HG02763 (cell line): ENCODE results near the gene LAMA2.

ENCODE experiments used
- ATAC-seq: cut with Tn5 transposase; IDR thresholded peaks from one replicate; pipeline ENCODE4 v1.9.1; 2021; ENCODE audit warnings: mild to moderate bottlenecking, moderate library complexity; ENCODE audit not compliant: unreplicated experiment

LAMA2 gene

DNA sequence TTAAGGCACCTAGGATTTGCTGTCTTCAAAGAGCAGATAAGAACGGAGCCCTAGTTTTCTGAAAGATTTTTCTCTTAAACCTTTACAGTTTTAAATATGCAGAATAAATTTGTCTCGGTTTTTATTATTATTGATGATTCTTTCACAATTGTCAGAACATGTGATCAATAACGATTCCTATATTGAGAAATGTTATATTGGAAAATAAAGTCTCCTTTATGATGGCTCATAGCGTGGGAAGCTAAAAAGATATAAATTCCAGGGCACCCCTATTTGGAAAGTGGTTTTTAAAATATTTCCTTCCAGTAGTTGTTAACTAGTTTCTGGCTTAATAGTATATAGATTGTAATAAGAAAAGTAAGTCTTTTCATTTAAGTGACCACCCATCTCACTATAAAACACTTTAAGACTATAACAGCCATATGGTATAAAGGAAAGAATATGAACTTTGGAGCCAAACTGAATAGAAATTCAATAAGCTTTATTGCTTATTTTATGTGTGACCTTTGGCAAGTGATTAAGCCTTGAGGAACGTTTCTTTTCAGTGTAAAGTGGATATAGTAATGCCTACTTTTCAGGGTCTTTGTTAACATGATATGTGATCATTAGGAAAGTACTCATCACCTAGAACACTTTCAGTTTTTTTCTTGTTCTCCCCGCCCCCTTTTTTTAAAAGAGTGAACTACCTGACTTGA lies 369.6 kb downstream of the LAMA2 start:
- ATAC-seq, result no peak

DNA sequence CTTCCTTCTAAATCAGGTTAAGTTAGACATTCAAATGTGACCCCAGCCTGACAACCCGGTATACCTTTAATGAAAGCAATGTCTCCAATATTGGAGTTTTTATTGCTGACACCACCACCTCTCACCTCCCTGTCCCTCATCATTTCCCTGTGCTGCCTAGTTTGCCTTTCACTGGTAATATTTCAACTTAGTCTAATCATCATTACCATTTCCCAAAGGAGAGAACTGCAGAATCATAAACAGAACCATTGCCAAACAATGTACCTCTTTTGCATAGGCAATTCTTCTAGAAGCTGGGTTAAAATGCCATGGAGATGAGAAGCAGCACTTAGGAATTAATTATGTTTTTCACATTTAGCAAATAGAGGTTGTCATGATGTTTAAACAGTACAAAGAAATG lies 370.3 kb downstream of the LAMA2 start:
- ATAC-seq, result no peak

DNA sequence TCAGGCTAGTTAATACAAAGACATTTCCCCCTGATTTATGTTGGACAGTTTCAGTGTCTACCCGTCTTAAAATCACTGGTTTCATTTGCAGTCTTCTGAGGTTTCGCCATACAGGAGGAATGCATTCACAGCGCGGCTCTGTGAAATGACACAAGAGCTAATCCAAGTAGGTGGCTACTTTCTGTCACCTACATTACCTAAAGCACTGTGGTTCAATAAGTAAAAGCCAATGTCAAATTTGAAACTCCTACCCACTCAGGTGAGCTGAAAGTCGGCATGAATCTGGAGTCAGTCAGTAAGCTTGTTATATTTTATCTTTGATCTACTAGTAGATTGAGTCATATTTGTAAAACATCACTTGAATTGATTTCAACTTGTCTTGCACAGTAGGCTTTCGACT lies 370.8 kb downstream of the LAMA2 start:
- ATAC-seq, result no peak

DNA sequence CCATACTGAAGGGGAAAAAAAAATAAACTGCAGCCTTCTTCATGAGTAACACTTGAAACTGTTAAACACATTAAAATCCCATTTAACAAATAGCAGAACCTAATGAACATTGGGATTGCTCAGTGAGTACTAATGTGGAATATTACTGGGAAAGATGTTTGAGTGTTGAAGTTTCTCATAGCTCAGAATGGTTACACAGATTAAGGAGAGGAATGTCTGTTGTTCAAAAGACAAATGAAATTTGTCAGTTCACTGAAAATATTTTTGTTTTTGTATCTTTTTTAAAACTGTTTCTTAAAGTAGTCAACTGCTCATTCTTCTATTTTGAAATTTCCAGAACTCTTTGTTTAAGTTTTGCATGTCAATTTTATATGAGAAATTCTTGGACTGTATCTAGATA lies 374.3 kb downstream of the LAMA2 start:
- ATAC-seq, result no peak

DNA sequence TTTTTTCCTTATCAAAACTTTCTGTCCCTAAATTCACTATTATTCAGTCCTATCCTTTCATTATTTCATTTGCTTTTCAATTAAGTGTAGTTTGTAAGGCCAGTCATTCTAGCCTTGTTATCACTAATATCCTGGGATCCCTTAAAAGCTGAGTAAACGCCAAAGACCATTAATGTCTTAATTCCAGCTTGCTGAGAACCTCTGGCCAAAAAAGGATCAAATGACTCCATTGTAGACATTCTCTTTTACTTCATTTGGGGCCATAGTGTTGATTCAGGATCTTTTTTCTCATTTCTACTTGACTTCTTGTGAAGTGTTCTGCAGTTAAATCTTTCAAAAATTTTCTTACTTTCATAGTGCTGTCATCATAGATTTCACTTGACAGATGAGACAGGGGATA lies 379.7 kb downstream of the LAMA2 start:
- no peak for ATAC-seq

DNA sequence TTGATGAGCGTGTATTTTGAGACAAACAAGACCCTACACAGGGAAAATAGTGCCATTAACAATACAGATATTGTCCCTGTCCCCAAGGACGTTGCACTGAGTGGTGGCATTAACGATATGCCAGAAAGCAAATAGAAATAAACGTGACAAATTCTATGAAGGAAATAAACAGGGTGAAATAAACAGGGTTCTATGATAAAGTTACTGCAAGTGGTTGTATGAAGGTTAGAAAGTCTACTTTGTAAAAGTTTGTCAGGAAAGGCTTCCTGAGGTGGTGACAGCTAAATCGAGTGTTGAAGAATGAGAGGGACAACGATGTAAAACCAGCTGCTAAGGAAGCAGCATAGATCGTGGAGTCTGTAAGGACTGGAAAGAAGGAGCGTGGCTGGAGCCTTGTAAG lies 380.2 kb downstream of the LAMA2 start:
- no peak for ATAC-seq

DNA sequence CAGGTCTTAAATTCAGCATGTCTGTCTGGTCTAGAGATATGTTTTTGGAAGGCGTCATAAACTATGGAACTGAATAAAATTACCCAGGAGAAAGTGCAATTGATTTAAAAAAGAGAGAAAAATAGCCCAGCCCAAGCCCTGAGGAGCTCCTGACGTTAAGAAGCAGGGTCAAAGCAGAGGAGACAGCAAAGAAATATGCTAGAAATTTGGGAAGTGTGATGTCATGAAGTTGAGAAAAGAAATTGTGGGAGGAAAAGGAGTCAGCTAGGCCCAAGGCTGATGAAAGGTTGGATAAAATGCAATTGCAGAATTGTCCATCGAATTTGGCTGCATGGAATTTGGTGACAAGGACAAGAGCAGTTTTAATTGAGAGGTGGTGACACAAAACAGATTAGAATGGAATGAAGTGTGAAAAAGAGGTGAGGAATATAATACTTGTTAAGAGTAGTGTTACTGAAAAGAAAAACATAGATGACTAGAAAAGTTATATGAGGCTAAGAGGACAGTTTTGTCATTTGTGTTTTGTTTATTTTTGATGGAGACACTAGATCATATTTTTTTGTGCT lies 381.6 kb downstream of the LAMA2 start:
- no peak for ATAC-seq

DNA sequence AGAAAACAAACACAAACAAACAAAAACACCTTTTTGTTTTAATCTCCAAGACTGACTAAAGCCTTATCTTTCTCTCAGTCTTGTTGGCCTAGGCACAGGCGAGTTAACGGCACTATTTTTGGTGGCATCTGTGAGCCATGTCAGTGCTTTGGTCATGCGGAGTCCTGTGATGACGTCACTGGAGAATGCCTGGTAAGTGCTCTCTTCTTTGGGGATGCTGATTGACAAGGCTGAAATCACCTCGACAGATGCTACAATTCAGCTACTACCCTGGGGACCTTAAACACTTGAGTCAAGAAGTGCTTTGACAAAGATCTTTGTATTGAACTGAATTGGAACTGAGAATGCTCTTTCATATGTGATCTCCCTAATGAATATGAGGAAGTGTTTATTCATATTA lies 384.1 kb downstream of the LAMA2 start:
- no peak for ATAC-seq

DNA sequence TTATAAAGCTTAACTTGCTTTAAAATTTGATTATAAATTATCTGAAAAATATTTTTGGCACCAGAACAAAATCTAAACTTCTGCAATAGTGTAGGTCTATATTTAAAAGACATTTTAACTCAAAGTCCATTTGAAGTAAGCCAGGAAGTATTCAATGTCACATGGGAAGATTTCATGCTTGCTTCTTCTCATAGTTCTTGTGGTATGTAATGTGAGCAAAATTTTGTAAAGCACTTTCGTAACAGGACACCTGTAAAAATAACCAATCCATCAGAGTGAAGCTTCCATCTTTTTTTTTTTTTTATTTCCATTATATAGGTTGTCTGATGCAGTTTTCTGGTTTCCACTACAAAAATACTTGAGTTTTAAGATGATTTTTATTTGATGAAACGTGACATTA lies 386.1 kb downstream of the LAMA2 start:
- no peak for ATAC-seq

DNA sequence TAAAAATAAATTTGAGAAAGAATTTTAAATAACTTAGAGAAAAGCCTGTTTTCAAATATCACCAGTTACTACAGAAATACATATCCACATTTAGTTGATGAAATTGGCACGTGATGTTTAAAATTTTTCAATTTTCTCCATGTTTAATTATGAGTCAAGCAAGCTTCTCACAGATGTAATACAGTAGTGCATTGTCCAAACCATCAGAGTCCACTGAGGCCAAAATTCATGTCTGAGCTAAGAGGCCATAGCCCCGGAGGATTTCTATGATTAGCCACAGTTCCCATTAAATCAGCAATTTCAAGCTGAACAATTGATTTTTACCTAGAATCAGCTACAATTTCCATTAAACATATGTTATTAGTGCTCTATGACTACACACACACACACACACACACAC lies 387.0 kb downstream of the LAMA2 start:
- ATAC-seq, result no peak

DNA sequence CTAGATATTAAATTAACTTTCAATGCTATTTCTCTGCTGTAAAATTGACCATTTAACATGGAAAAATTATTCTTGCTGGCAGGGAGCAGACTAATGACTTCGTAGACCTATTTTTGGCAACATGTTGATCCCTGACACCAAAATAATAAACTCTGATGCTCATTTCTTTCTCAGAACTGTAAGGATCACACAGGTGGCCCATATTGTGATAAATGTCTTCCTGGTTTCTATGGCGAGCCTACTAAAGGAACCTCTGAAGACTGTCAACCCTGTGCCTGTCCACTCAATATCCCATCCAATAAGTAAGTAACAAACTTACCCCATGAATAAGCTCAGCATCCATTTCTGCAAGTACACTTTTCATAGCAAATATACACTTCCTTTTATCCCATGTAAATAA lies 387.5 kb downstream of the LAMA2 start:
- ATAC-seq, result no peak

DNA sequence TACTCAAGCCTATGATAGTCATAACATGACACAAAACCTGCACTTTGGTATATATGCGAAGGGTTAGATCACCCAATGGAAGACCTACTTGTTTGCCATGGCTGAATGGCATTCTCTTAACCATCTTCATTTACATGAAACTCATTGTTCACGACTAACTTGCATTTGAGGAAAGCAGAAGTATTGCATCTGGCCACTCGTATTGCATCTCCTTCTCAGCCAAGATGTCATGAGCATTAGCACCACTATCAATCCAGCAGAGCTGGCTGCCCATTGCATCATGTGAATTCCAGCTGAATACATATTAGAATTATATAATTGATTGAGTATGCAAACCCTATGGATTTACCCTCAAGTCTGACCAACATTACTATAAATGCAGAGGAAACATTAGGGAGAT lies 390.2 kb downstream of the LAMA2 start:
- no peak for ATAC-seq

DNA sequence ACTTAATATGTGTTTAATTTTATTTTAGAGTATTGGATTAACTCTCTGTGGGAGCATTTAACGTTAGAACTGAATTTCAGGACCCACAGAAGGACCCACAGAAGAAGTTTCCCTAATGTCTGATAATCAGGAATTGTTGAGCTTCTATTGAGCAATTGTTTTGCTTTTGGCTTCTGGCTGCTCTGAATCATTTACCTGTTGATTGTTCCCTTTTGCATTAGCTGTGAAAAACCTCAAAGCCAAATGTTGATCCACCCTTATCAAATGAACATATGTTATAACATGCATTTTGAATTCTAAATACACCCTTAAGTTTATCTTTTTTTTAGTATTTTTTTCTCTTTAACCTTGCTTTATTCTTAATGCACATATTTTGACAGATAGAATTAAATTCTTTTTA lies 393.5 kb downstream of the LAMA2 start:
- ATAC-seq, result no peak

DNA sequence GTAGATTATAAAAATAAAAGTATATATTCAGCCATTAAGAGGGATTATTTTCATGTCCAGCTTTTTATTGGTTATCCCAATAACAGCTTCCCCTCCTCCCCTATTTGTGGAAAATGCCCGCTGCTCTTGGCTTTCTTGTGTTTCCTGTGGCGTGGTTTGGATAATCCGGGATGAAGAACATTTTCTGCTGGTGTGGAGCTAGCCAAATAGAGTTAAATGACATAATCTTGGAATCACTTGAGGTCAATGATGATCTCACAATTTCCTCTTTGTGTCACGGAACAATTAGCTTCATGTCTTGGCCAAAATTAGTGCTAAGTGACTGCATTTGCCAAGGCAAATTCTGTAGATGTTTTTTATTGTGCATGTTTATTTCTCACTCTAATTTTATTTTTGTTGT lies 394.0 kb downstream of the LAMA2 start:
- no peak for ATAC-seq

DNA sequence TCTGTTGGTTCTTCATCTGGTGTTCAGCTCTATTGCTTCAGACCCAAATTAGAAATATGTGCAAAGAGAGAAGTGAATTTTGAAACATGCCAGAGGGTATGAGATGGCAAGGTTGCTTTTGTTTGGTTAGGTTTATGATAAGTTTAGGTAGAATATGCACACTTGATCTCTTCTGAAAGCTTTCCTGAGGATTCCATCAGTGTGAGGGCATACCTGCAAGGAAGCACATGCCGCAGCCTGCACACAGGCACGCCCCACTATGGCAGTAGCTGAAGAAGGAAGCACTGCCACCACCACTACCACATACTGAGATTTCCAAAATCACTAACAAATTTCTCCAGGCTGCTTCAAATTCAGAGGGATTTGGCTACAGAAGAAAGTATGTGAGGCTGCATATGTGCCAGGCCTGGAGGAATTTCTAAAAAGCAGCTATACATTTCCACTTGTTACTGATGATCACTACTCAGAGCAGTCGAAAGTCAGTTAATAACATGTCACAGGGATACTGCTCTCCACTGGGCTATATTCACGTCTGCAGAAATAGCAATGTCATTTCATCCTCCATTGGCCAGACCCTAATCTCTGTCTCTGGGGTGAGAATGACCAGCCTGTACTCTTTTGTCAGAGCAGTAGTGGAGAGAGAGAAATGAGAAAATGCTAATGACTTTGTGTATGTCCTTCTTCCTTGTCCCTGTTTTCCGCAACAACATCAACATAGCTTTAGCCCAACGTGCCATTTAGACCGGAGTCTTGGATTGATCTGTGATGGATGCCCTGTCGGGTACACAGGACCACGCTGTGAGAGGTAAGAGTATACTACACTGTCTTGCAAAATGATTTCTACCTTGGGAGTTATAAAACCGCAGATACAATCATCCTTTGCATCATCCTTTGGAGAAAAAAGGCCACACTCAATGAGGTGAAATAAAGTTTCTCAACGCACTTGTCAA lies 396.7 kb downstream of the LAMA2 start:
- ATAC-seq, result no peak

DNA sequence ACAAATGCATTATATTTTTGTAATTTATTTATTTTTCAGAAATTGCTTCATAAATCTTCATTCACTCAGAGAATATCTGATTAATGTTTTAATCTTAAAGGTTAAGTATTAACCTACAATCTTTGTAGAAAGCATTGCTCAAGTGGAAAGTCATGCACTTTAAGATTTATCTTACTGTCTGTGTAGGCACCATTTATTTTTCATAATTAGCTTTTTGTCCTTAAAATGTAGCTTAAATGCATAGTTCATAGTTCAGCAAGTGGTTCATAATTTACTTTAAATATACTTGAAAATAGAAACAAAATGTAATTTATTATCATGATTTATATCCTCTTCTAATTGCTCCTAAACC lies 397.3 kb downstream of the LAMA2 start:
- ATAC-seq, result no peak

DNA sequence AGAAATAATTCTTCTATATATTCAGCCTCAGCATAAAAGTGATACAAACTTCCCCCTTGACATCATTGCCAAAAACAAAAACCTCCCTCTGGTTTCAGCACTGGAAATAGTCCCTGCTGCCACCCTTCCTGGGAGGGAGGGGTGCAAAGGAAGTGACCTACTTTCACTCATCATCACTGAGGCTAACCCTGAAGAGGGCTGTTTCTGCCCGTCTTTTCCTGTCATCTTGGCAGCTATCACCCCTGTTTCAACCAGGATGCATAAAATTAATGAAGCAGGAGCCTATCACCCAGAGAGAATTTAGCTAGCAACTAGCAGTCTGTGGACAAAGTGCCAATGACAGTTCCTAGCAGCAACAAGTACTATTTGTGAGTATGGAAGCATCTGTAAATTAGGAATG lies 397.8 kb downstream of the LAMA2 start:
- no peak for ATAC-seq

DNA sequence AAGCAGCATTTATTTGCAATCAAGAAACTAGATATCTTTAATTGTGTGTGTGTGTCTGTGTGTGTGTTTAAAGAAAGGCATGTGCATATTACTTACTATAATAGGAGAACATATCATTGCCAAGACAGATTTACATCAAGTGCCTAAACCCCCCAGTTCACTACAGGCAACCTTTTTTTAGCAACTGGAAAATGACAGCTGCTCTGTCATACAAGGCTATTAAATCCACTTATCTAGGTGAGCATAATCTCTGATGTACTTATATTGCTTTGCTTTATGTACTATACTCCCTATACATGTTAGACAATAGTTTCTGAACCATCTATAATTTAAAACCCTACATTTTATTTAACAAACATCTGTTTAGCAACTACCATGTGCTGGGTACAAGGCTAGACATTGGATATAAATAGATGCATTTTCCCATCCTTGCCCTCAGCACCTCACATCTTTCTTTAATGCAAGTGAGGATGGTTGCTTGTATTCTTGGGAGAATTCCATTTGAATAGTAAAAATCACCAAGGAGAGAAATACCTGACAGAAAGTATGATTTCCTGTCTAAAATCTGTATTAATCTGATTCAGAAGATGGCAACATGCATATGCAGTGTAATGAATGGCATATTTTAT lies 398.3 kb downstream of the LAMA2 start:
- no peak for ATAC-seq

DNA sequence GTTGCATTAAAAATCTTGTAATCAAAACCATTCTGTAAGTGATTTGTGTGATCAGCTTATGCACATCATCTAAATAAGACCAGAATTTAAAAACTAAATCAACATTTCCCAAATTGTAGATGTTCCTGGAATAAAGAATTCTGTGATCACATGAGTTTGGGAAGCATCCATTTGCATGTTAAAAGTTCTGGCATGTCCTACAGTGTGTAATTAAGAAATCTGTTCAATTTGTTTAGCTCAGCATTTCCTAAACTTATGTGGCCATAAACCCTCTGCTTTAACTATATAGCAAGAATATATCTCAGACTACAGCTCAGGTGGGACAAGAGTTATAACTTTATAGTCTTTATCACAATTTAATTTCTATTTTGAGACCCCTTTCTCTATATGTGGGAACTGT lies 399.1 kb downstream of the LAMA2 start:
- ATAC-seq, result no peak

DNA sequence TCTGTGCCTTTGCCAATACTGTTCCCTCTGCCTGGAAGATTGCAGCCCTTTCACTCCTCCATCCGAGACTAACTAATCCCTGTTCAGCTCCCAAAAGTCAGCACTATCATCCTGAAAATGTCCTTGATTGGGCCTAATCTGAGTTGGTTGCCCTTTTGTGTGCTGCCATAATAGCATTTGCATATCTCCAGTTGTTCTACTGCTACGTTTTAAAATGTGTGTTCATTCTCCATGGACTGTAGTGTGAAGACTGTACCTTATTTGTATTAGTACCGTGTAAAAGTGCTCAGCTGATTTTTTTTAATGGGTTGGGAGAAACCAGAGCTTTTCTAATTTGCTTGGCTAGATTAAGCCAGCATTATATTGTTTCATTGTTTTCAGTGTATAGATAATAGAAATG lies 401.3 kb downstream of the LAMA2 start:
- no peak for ATAC-seq

DNA sequence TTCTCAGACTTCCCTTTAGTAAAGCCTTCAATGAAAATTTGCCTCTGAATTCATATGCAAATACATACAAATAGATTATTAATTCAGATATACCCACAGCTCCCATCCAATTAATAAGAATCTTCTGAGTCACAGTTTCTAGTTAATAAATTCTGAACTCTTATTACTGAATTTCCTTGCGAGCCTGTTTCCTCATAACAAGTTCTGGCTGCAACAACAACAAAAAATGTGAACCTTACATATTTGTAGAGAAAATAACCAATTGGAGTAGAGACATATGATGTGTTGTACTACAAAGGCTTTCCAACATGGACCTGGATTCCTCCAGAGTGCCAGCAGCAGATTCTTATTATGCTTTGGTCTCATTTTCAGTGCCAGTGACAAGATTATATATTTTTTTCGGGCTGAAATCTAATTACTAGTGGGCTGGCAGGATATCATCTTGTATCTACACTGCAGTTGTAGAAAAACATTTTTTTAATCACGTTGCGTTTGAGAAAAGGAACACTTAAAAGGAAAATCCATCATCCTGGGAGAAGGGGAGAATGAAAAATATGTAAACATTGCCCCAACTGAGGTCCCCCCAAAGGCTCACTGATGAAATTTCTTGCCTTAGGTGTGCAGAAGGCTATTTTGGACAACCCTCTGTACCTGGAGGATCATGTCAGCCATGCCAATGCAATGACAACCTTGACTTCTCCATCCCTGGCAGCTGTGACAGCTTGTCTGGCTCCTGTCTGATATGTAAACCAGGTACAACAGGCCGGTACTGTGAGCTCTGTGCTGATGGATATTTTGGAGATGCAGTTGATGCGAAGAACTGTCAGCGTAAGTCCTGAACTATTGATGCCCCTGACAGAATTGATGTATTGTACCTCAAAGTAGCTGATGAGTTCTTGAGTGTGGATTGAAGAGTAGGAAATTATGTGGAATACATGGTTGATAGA lies 404.6 kb downstream of the LAMA2 start:
- ATAC-seq, result no peak
